K562 (cell line): Measurements from ENCODE around the gene ABCA4.

Experiments used
- CEBPG ChIP-seq, 3 experiments: fragments of 200-800 bp in 1 of 3; sonication (Bioruptor generic) in 1 of 3; sonication (generic) in 1 of 3; formaldehyde crosslinking in 1 of 3; IDR thresholded peaks in 2 of 3; conservative IDR thresholded peaks in 1 of 3; 2 replicates each; pipeline versions ENCODE4 v1.6.1 to v1.8.0; 2016 to 2022; ENCODE audit warnings: missing compliant biosample characterization in 2 of 3, missing genetic modification characterization in 2 of 3, mild to moderate bottlenecking in 1 of 3, missing genetic modification reagents in 1 of 3
- FOXJ3 ChIP-seq: sonication (generic); formaldehyde crosslinking; IDR thresholded peaks from 2 replicates; pipeline ENCODE4 v1.4.0; 2020; ENCODE audit warnings: mild to moderate bottlenecking, missing genetic modification reagents
- NCOA1 ChIP-seq: fragments of 450-650 bp; IDR thresholded peaks from 2 replicates; pipeline ENCODE4 v1.6.1; 2016; ENCODE audit warnings: low read depth
- NFXL1 ChIP-seq: fragments of 450-650 bp; formaldehyde crosslinking; IDR thresholded peaks from 2 replicates; pipeline ENCODE4 v1.4.0; 2021; ENCODE audit warnings: mild to moderate bottlenecking
- TOE1 ChIP-seq, 2 experiments: fragments of 450-650 bp in 1 of 2; sonication (generic) in 1 of 2; formaldehyde crosslinking in 1 of 2; IDR thresholded peaks; 2 replicates each; pipeline versions ENCODE4 v1.7.1 to v1.8.0; 2016 to 2022; ENCODE audit warnings: borderline replicate concordance in 2 of 2, mild to moderate bottlenecking in 2 of 2, antibody characterized with exemption in 1 of 2, inconsistent platforms in 1 of 2, low read depth in 1 of 2, missing genetic modification reagents in 1 of 2, moderate library complexity in 1 of 2
- TF ChIP-seq, protein P1 (sequence below): fragments of 450-650 bp; IDR thresholded peaks from 2 replicates; pipeline ENCODE4 v1.6.1; 2017; ENCODE audit warnings: mild to moderate bottlenecking, moderate library complexity

DNA sequence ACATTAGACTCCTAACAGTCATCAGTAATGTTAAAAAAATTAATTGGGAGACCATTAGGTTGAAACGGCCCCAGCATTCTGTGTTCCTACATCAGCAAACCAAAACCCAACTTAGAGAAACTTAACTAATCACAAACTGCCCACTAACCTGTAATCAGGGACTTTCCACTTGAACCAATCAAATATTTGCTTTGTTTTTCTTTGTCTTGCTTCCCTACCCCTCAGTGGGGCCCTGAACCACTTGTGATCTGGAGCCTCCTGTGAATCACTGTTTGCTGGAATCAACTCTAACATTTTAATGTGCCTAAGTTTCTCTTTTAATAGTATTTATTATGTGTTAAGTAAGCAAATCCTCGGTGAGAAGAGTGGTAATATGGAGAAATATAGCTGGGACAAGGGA lies 64.0 kb downstream of the ABCA4 start:
- no peak for TF ChIP-seq CEBPG (CRISPR knock-in tag; IDR thresholded peaks at IDR 0.05)
- TF ChIP-seq CEBPG (tag; conservative IDR thresholded peaks at IDR 0.05 in 1 of 2, IDR thresholded peaks at IDR 0.05 in 1 of 2): no peak
- no peak for TF ChIP-seq TOE1 (IDR thresholded peaks at IDR 0.05; ENCODE audit: borderline replicate concordance)
- no peak for TF ChIP-seq TOE1 (CRISPR knock-in tag; IDR thresholded peaks at IDR 0.05; ENCODE audit: borderline replicate concordance, low read depth)
- no peak for TF ChIP-seq FOXJ3
- TF ChIP-seq NCOA1: no peak
- TF ChIP-seq, protein P1, sequence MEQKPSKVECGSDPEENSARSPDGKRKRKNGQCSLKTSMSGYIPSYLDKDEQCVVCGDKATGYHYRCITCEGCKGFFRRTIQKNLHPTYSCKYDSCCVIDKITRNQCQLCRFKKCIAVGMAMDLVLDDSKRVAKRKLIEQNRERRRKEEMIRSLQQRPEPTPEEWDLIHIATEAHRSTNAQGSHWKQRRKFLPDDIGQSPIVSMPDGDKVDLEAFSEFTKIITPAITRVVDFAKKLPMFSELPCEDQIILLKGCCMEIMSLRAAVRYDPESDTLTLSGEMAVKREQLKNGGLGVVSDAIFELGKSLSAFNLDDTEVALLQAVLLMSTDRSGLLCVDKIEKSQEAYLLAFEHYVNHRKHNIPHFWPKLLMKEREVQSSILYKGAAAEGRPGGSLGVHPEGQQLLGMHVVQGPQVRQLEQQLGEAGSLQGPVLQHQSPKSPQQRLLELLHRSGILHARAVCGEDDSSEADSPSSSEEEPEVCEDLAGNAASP: no peak
- TF ChIP-seq NFXL1: no peak
